ENCODE data around the gene MEMO1. TPM values are rescaled to one million over a fixed set of nuclear protein-coding genes. Genes with fewer than 3 reads are reported as not detected.

The MEMO1 gene
- total and polyA plus RNA-seq, 2 of the 4 experiments (the other 2 are of a cell fraction) = 23.7 to 49.7 TPM

GRCh38 chr2:31933066-31933465 is 77.7 kb downstream of the MEMO1 start:
- ChIA-PET CTCF (no interaction called here), POLR2A (ENCODE audit: unreplicated experiment) (no interaction called here)
- no peak overlapping the region for H4K91ac ChIP-seq (ENCODE audit: insufficient read depth, low read depth, low read length)
- no peak overlapping the region for H3K14ac ChIP-seq (replicated peaks; ENCODE audit: low read depth, low read length)
- TF ChIP-seq CEBPB (IDR thresholded peaks at IDR 0.05; ENCODE audit: low read depth, low read length) = peak; percentile 14; the same call in 1 of the 2 replicates
- TF ChIP-seq, protein P1, sequence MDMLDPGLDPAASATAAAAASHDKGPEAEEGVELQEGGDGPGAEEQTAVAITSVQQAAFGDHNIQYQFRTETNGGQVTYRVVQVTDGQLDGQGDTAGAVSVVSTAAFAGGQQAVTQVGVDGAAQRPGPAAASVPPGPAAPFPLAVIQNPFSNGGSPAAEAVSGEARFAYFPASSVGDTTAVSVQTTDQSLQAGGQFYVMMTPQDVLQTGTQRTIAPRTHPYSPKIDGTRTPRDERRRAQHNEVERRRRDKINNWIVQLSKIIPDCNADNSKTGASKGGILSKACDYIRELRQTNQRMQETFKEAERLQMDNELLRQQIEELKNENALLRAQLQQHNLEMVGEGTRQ (IDR thresholded peaks at IDR 0.05; ENCODE audit: low read depth, low read length) = no peak
- no peaks in the 10 kb centered on the region for H3K9me3 ChIP-seq (ENCODE audit: control insufficient read depth, insufficient read depth, low read length)
- BruUV-seq (replicated peaks) = no TSS peak
- no peak overlapping the region for H3K23ac ChIP-seq (ENCODE audit: low read depth, low read length)
- no peak overlapping the region for H4K8ac ChIP-seq (ENCODE audit: low read depth in 2 of 2, low read length in 2 of 2)
- no peak overlapping the region for H2AFZ ChIP-seq (replicated peaks; ENCODE audit: low read length, poor library complexity)
- H2BK120ac ChIP-seq (ENCODE audit: low read depth, low read length) = no peak overlapping the region
- no peak overlapping the region for H3K4me3 ChIP-seq (ENCODE audit: insufficient read depth, low read depth, low read length)
- H2BK20ac ChIP-seq (ENCODE audit: low read depth, low read length) = no peak overlapping the region
- WGBS, 2 experiments (ENCODE audit: extremely low coverage in 2 of 2, insufficient read length in 1 of 2) = no CpG with 5 or more reads among the region's 4 CpGs
- H3K9ac ChIP-seq (ENCODE audit: low read depth, low read length) = no peak overlapping the region
- dilution Hi-C loops (cut with HindIII; ENCODE audit: low sequenced_read_pairs, unreplicated experiment) = no loop called here
- no peak overlapping the region for H2BK15ac ChIP-seq (ENCODE audit: low read depth, low read length)
- H3K4me2 ChIP-seq (ENCODE audit: low read depth, low read length) = no peak overlapping the region
- H3K56ac ChIP-seq (ENCODE audit: extremely low read depth, insufficient read depth, low read length) = no peak overlapping the region
- no peak overlapping the region for H3K18ac ChIP-seq (ENCODE audit: low read depth, low read length)
- H3K27ac ChIP-seq (ENCODE audit: insufficient read depth, low read length) = no peak overlapping the region
- peaks cover 28 to 33% of the 10 kb centered on the region in 2 experiments for H3K79me1 ChIP-seq (ENCODE audit: low read depth in 1 of 2, low read length in 2 of 2)
- H3K36me3 ChIP-seq (ENCODE audit: control insufficient read depth, insufficient read depth, low read length) = no peaks in the 10 kb centered on the region
- no peak for ATAC-seq (ENCODE audit: low read depth)
- DNase-seq = no peak
- H4K20me1 ChIP-seq (ENCODE audit: insufficient read depth, low read length) = no peaks in the 10 kb centered on the region
- H3K4me1 ChIP-seq (ENCODE audit: control insufficient read depth, insufficient read depth, low read length) = 0 out of 2 replicates have a peak, but pooled peaks cover 2% of the 10 kb centered on the region
- no peak overlapping the region for H2BK5ac ChIP-seq (ENCODE audit: low read depth, low read length, poor library complexity, severe bottlenecking)
- no peak overlapping the region for H2AK9ac ChIP-seq (replicated peaks; ENCODE audit: low read depth, low read length, poor library complexity)
- H2AK5ac ChIP-seq (ENCODE audit: low read depth, low read length) = no peak overlapping the region
- no peak overlapping the region for H4K5ac ChIP-seq (ENCODE audit: low read depth, low read length)
- H3K9me1 ChIP-seq (ENCODE audit: insufficient read depth, low read length) = peaks cover 3% of the 10 kb centered on the region; the same call in 1 of the 2 replicates
- in situ Hi-C loops (cut with MboI; ENCODE audit: low sequenced_read_pairs) = no loop called here
- H3K4ac ChIP-seq (ENCODE audit: low read depth, low read length) = no peak overlapping the region
- H3K27me3 ChIP-seq (ENCODE audit: control insufficient read depth, insufficient read depth, low read length) = no peaks in the 10 kb centered on the region
- intact Hi-C loops (cut with micrococcal nuclease) = no loop called here

All from IMR-90 (cell line).